Measurements from ENCODE around the gene RNU1-4. TPM values are rescaled to one million over a fixed set of nuclear protein-coding genes. Genes with fewer than 3 reads are reported as not detected.
"Not testable (repeated sequence)": the region's sequence is repeated elsewhere in the genome, so short reads cannot be mapped to it uniquely, and the experiment has no call there.

The RNU1-4 gene
- total and polyA plus RNA-seq, 2 donors (not counting 3 experiments of a cell fraction or from before 2014, with no cell fraction given): 206 to 1,319 TPM

GRCh38 chr1:16776248-16776647, 35.9 kb downstream of the RNU1-4 start:
- H3K4me3 ChIP-seq (replicated peaks in 1 of 3; ENCODE audit: insufficient read depth in 1 of 3, low read depth in 1 of 3, low read length in 3 of 3); intact Hi-C loops (cut with micrococcal nuclease); H3K27ac ChIP-seq (ENCODE audit: insufficient read depth, low read depth, low read length); H3K27me3 ChIP-seq (ENCODE audit: control insufficient read depth in 2 of 2, insufficient read depth in 2 of 2, low read length in 2 of 2); H4K20me1 ChIP-seq (replicated peaks; ENCODE audit: control insufficient read depth, extremely low read depth, insufficient read depth, low read length); H3K4me2 ChIP-seq (ENCODE audit: insufficient read depth, low read length); H3K36me3 ChIP-seq (ENCODE audit: control insufficient read depth in 2 of 2, extremely low read depth in 1 of 2, insufficient read depth in 2 of 2, low read length in 2 of 2); H3K79me2 ChIP-seq (ENCODE audit: control insufficient read depth, insufficient read depth, low read length); H3K4me1 ChIP-seq (ENCODE audit: control insufficient read depth, extremely low read depth, insufficient read depth, low read length); FAIRE-seq; POLR2A ChIA-PET; dilution Hi-C loops (cut with MboI; ENCODE audit: extremely low pct_ligation_motif_present, low sequenced_read_pairs); H2AFZ ChIP-seq (ENCODE audit: low read depth, low read length); DNase-seq (ENCODE audit: low read depth, low spot score); H3K9ac ChIP-seq (replicated peaks; ENCODE audit: extremely low read depth, insufficient read depth, low read length); H3K9me1 ChIP-seq (replicated peaks; ENCODE audit: control insufficient read depth, extremely low read depth, insufficient read depth, low read length); H3K9me3 ChIP-seq (replicated peaks; ENCODE audit: control insufficient read depth, insufficient read depth, low read length); BruUV-seq (replicated peaks); CTCF ChIA-PET: not testable (repeated sequence)

GRCh38 chr1:16776835-16777234, 36.5 kb downstream of the RNU1-4 start:
- H3K4me1 ChIP-seq (ENCODE audit: control insufficient read depth, extremely low read depth, insufficient read depth, low read length); DNase-seq (ENCODE audit: low read depth, low spot score); H3K27ac ChIP-seq (ENCODE audit: insufficient read depth, low read depth, low read length); H3K4me2 ChIP-seq (ENCODE audit: insufficient read depth, low read length); H3K9me1 ChIP-seq (replicated peaks; ENCODE audit: control insufficient read depth, extremely low read depth, insufficient read depth, low read length); dilution Hi-C loops (cut with MboI; ENCODE audit: extremely low pct_ligation_motif_present, low sequenced_read_pairs); intact Hi-C loops (cut with micrococcal nuclease); H3K36me3 ChIP-seq (ENCODE audit: control insufficient read depth in 2 of 2, extremely low read depth in 1 of 2, insufficient read depth in 2 of 2, low read length in 2 of 2); FAIRE-seq; CTCF ChIA-PET; BruUV-seq (replicated peaks); H2AFZ ChIP-seq (ENCODE audit: low read depth, low read length); POLR2A ChIA-PET; H3K27me3 ChIP-seq (ENCODE audit: control insufficient read depth in 2 of 2, insufficient read depth in 2 of 2, low read length in 2 of 2); H3K79me2 ChIP-seq (ENCODE audit: control insufficient read depth, insufficient read depth, low read length); H3K4me3 ChIP-seq (replicated peaks in 1 of 3; ENCODE audit: insufficient read depth in 1 of 3, low read depth in 1 of 3, low read length in 3 of 3); H4K20me1 ChIP-seq (replicated peaks; ENCODE audit: control insufficient read depth, extremely low read depth, insufficient read depth, low read length); H3K9me3 ChIP-seq (replicated peaks; ENCODE audit: control insufficient read depth, insufficient read depth, low read length); H3K9ac ChIP-seq (replicated peaks; ENCODE audit: extremely low read depth, insufficient read depth, low read length): not testable (repeated sequence)

GRCh38 chr1:16777821-16778220, 37.5 kb downstream of the RNU1-4 start:
- H3K27ac ChIP-seq (ENCODE audit: insufficient read depth, low read depth, low read length); DNase-seq (ENCODE audit: low read depth, low spot score); H3K4me1 ChIP-seq (ENCODE audit: control insufficient read depth, extremely low read depth, insufficient read depth, low read length); H3K79me2 ChIP-seq (ENCODE audit: control insufficient read depth, insufficient read depth, low read length); H3K9me1 ChIP-seq (replicated peaks; ENCODE audit: control insufficient read depth, extremely low read depth, insufficient read depth, low read length); dilution Hi-C loops (cut with MboI; ENCODE audit: extremely low pct_ligation_motif_present, low sequenced_read_pairs); POLR2A ChIA-PET; BruUV-seq (replicated peaks); H3K9ac ChIP-seq (replicated peaks; ENCODE audit: extremely low read depth, insufficient read depth, low read length); H2AFZ ChIP-seq (ENCODE audit: low read depth, low read length); H4K20me1 ChIP-seq (replicated peaks; ENCODE audit: control insufficient read depth, extremely low read depth, insufficient read depth, low read length); H3K4me2 ChIP-seq (ENCODE audit: insufficient read depth, low read length); FAIRE-seq; CTCF ChIA-PET; intact Hi-C loops (cut with micrococcal nuclease); H3K4me3 ChIP-seq (replicated peaks in 1 of 3; ENCODE audit: insufficient read depth in 1 of 3, low read depth in 1 of 3, low read length in 3 of 3); H3K36me3 ChIP-seq (ENCODE audit: control insufficient read depth in 2 of 2, extremely low read depth in 1 of 2, insufficient read depth in 2 of 2, low read length in 2 of 2); H3K9me3 ChIP-seq (replicated peaks; ENCODE audit: control insufficient read depth, insufficient read depth, low read length); H3K27me3 ChIP-seq (ENCODE audit: control insufficient read depth in 2 of 2, insufficient read depth in 2 of 2, low read length in 2 of 2): not testable (repeated sequence)

DNA sequence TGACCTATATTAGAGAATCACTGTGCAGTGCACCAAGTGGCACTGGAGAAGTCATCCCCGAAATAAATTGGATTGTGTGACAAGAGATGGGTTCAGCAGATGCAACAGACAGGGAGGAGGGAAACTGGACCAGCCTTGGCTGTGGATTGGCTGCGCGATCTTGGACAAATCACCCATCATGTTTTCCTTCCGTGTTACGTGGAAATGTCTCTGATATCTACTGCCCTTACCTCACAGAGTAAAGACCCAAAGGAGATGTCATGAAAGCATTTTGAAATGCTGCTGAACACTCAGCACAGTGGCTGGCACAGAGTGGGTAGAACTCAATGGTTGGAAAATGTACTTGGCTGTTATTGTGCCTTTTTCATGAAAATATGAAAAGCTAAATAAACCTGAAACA, 39.2 kb downstream of the RNU1-4 start:
- dilution Hi-C loops (cut with MboI; ENCODE audit: extremely low pct_ligation_motif_present, low sequenced_read_pairs); H3K9me1 ChIP-seq (replicated peaks; ENCODE audit: control insufficient read depth, extremely low read depth, insufficient read depth, low read length); intact Hi-C loops (cut with micrococcal nuclease); H3K27ac ChIP-seq (ENCODE audit: insufficient read depth, low read depth, low read length); H2AFZ ChIP-seq (ENCODE audit: low read depth, low read length); H3K27me3 ChIP-seq (ENCODE audit: control insufficient read depth in 2 of 2, insufficient read depth in 2 of 2, low read length in 2 of 2); H3K4me2 ChIP-seq (ENCODE audit: insufficient read depth, low read length); H3K4me3 ChIP-seq (replicated peaks in 1 of 3; ENCODE audit: insufficient read depth in 1 of 3, low read depth in 1 of 3, low read length in 3 of 3); BruUV-seq (replicated peaks); H3K9me3 ChIP-seq (replicated peaks; ENCODE audit: control insufficient read depth, insufficient read depth, low read length); POLR2A ChIA-PET; H3K9ac ChIP-seq (replicated peaks; ENCODE audit: extremely low read depth, insufficient read depth, low read length); H4K20me1 ChIP-seq (replicated peaks; ENCODE audit: control insufficient read depth, extremely low read depth, insufficient read depth, low read length); FAIRE-seq; DNase-seq (ENCODE audit: low read depth, low spot score); CTCF ChIA-PET; H3K79me2 ChIP-seq (ENCODE audit: control insufficient read depth, insufficient read depth, low read length); H3K4me1 ChIP-seq (ENCODE audit: control insufficient read depth, extremely low read depth, insufficient read depth, low read length); H3K36me3 ChIP-seq (ENCODE audit: control insufficient read depth in 2 of 2, extremely low read depth in 1 of 2, insufficient read depth in 2 of 2, low read length in 2 of 2): not testable (repeated sequence)
